Ovary (tissue), 9 donors: ENCODE data around the gene MSLN. TPM values are rescaled to one million over a fixed set of nuclear protein-coding genes. Genes with fewer than 3 reads are reported as not detected.
A peak's percentile ranks its signal among the peaks of the same experiment; 100 is the strongest.

Experiments
- DNase-seq, 5 donors: peaks; one replicate each; pipeline ENCODE4 v3.0.0-alpha.2; 2019 to 2020
- H3K27ac ChIP-seq, 2 donors: fragments of 200-600 bp; one replicate each; pipeline versions ENCODE4 v1.5.1 to v1.8.0; 2019 to 2022
- H3K27me3 ChIP-seq: fragments of 200-600 bp; one replicate; pipeline ENCODE4 v1.8.0; 2022
- H3K36me3 ChIP-seq: fragments of 200-600 bp; sonication (generic); one replicate; pipeline ENCODE4 v1.5.1; 2019
- H3K4me1 ChIP-seq: one replicate; pipeline ENCODE4 v1.8.1; 2013; ENCODE audit warnings: mild to moderate bottlenecking, moderate library complexity; ENCODE audit not compliant: insufficient read depth
- H3K4me3 ChIP-seq: fragments of 200-600 bp; sonication (generic); one replicate; pipeline ENCODE4 v1.5.1; 2017
- H3K9me3 ChIP-seq, 2 donors: fragments of 200-600 bp in 1 of 2; sonication (generic) in 1 of 2; one replicate each; pipeline versions ENCODE4 v1.5.1 to v1.8.1; 2013 to 2019; ENCODE audit warnings: mild to moderate bottlenecking in 1 of 2, moderate library complexity in 1 of 2
- CTCF ChIP-seq, 3 donors: fragments of 450-650 bp in 2 of 3; fragments of 200-600 bp in 1 of 3; IDR thresholded peaks; one replicate each; pipeline versions ENCODE4 v1.5.1 to v1.8.0; 2016 to 2022; ENCODE audit warnings: antibody characterized with exemption in 3 of 3, mild to moderate bottlenecking in 1 of 3
- EP300 ChIP-seq: sonication (generic); formaldehyde crosslinking; IDR thresholded peaks from one replicate; pipeline ENCODE4 v1.6.1; 2017; ENCODE audit warnings: antibody characterized with exemption
- POLR2A ChIP-seq: fragments of 450-650 bp; IDR thresholded peaks from one replicate; pipeline ENCODE4 v1.6.1; 2017; ENCODE audit warnings: antibody characterized with exemption, mild to moderate bottlenecking, moderate library complexity
- WGBS, 3 donors: extraction: QIAGEN DNeasy Blood & Tissue Kit in 1 of 3; methylation state at CpG; one replicate each; pipeline versions ENCODE4 v1.1.5 to v1.1.7; 2013 to 2017; 5-methylcytosine and 5-hydroxymethylcytosine counted together
- intact Hi-C, 4 donors: fragments of 100-400 bp; cut with DNase I; formaldehyde crosslinking; loops; one replicate each; pipeline versions ENCODE4 v1.11.0 to v1.15.1; 2022 to 2023
- polyA plus RNA-seq, 2 donors: library from polyadenylated mRNA; stranded (reverse); fragments of 200-250 nt in 1 of 2; fragments of 350-450 nt in 1 of 2; fragmentation: Illumina TruSeq in 1 of 2; extraction: RNeasy Lipid Tissue Mini Kit (QIAGEN cat#74804) in 1 of 2; gene quantifications; one replicate each; pipeline ENCODE4 v1.2.3, GENCODE V29; 2013 to 2014
- total RNA-seq, 7 donors: library from RNA; depleted of rRNA in 2 of 7; stranded (reverse); fragments of >200 nt in 2 of 7; fragmentation: NEBNext Ultra II Directional in 3 of 7; extraction: Animal tissue kit (Norgen Biotek cat#: 25700) in 3 of 7; gene quantifications; one replicate each; pipeline versions ENCODE4 v1.1.0 to v1.2.4, GENCODE V29; 2016 to 2023
- donor health status: DM: no; HTN: no; CAD: no; lungs with moderate emphysema.
- donor health status: DM: no; HTN: no; CAD: no.
- donor health status: Bipolar disorder and iron deficiency.
- donor health status: DM: yes; HTN: yes; CAD: no.
- donor health status: DM: no; HTN: no; CAD: no.
- donor health status: DM: yes; HTN: yes; CAD: no.

MSLN gene
- total and polyA plus RNA-seq, 9 donors: 0.40 to 314 (median 6.1) TPM

- Histone ChIP-seq H3K9me3 (no peaks in the 10 kb centered on the region), H3K27ac (no peak overlapping the region), H3K4me1 (peaks cover 12% of the 10 kb centered on the region), H3K36me3 (no peaks in the 10 kb centered on the region), H3K4me3 (no peak overlapping the region), H3K27me3 (no peaks in the 10 kb centered on the region)
- TF ChIP-seq CTCF (IDR thresholded peaks at IDR 0.05): no peak
- TF ChIP-seq POLR2A: no peak
- TF ChIP-seq EP300: no peak
- intact Hi-C loops: no loop called here
- DNase-seq: no peak
- 49 to 68% (median 50%) methylated on average over 34 to 36 of the region's 36 CpGs for WGBS, 3 donors
Observed at GRCh38 chr16:782766-783403, 22.4 kb downstream of the MSLN start.

- H3K27me3 ChIP-seq: no peaks in the 10 kb centered on the region
- TF ChIP-seq CTCF (IDR thresholded peaks at IDR 0.05) (no peak), EP300 (no peak), POLR2A (no peak)
- peak; percentile 66 to 84 (median 78) for DNase-seq
- no peak overlapping the region for H3K4me3 ChIP-seq
- 12 to 17% (median 12%) methylated on average over 17 of the region's 17 CpGs for WGBS, 3 donors
- peaks cover 12% of the 10 kb centered on the region for H3K4me1 ChIP-seq
- H3K27ac ChIP-seq: no peak overlapping the region
- H3K36me3 ChIP-seq: no peaks in the 10 kb centered on the region
- H3K9me3 ChIP-seq: no peaks in the 10 kb centered on the region
- intact Hi-C loops: no loop called here
Observed at GRCh38 chr16:783404-784161, 23.0 kb downstream of the MSLN start.

- Histone ChIP-seq H3K9me3 (no peaks in the 10 kb centered on the region), H3K36me3 (no peaks in the 10 kb centered on the region), H3K27me3 (no peaks in the 10 kb centered on the region), H3K4me1 (peaks cover 17% of the 10 kb centered on the region), H3K4me3 (no peak overlapping the region), H3K27ac (no peak overlapping the region)
- no peak for DNase-seq
- 79 to 87% (median 86%) methylated on average over 19 of the region's 19 CpGs for WGBS, 3 donors
- intact Hi-C loops: no loop called here
- no peak for TF ChIP-seq POLR2A
- no peak for TF ChIP-seq CTCF (IDR thresholded peaks at IDR 0.05)
- TF ChIP-seq EP300: no peak
Observed at GRCh38 chr16:784431-784830, 23.9 kb downstream of the MSLN start.

- H3K9me3 ChIP-seq: no peaks in the 10 kb centered on the region
- H3K4me3 ChIP-seq: no peak overlapping the region
- 64 to 65% (median 65%) methylated on average over 58 of the region's 58 CpGs for WGBS, 3 donors
- no peak overlapping the region for H3K27ac ChIP-seq
- intact Hi-C loops: no loop called here
- peaks cover 17% of the 10 kb centered on the region for H3K4me1 ChIP-seq
- TF ChIP-seq CTCF (IDR thresholded peaks at IDR 0.05): peak in 1 of 3 donors; percentile 9
- no peak for TF ChIP-seq POLR2A
- no peaks in the 10 kb centered on the region for H3K27me3 ChIP-seq
- DNase-seq: peak; percentile 34 to 69 (median 51)
- no peaks in the 10 kb centered on the region for H3K36me3 ChIP-seq
Observed at GRCh38 chr16:785563-786535, 25.3 kb downstream of the MSLN start.
